Left colon (tissue), 2 donors: ENCODE measurements around the gene C10orf62. TPM values are rescaled to one million over a fixed set of nuclear protein-coding genes. Genes with fewer than 3 reads are reported as not detected.

Source experiments
- total RNA-seq, 2 donors: library from RNA; stranded (reverse); fragmentation: NEBNext Ultra II Directional; extraction: Animal tissue kit (Norgen Biotek cat#: 25700); gene quantifications; one replicate each; pipeline ENCODE4 v1.2.1, GENCODE V29; 2021
- donor health status: DM: no; HTN: no; CAD: no.
- donor health status: DM: yes; HTN: yes; CAD: no.

Gene C10orf62
- total RNA-seq, 2 donors from 2014 or later, result not detected

Other genes with a start within 250 kb of the C10orf62 start
- 10 to 100 TPM; 13.9 to 15.1 TPM for gene RRP12, start 188.4 kb upstream of the C10orf62 start, total RNA-seq
- 100 to 1,000 TPM; 216 to 249 TPM for gene PGAM1, start 163.5 kb upstream of the C10orf62 start, total RNA-seq
- gene EXOSC1, start 143.7 kb upstream of the C10orf62 start, total RNA-seq, result 10 to 100 TPM; 21.7 to 22.6 TPM
- 10 to 100 TPM; 29.1 to 31.5 TPM for gene ZDHHC16, start 143.5 kb upstream of the C10orf62 start, total RNA-seq
- gene MMS19, start 91.3 kb upstream of the C10orf62 start, total RNA-seq, result 10 to 100 TPM; 38.9 to 42.3 TPM
- gene UBTD1, start 90.8 kb upstream of the C10orf62 start, total RNA-seq, result 1 to 10 TPM; 1.8 to 2.4 TPM
- gene ANKRD2, start 16.9 kb upstream of the C10orf62 start, total RNA-seq, result not detected
- under 1 TPM in 1 of 2 donors, not detected in 1; 0.15 TPM for gene HOGA1, start 5.3 kb upstream of the C10orf62 start, total RNA-seq
- gene MORN4, start 43.8 kb downstream of the C10orf62 start, total RNA-seq, result 1 to 10 TPM; 1.3 to 1.6 TPM
- gene PI4K2A, start 51.0 kb downstream of the C10orf62 start, total RNA-seq, result 10 to 100 TPM in 1 of 2 donors, 1 to 10 TPM in 1; 9.4 to 13.0 TPM
- gene AVPI1, start 97.5 kb downstream of the C10orf62 start, total RNA-seq, result 10 to 100 TPM; 38.7 to 43.8 TPM
- gene MARVELD1, start 124.0 kb downstream of the C10orf62 start, total RNA-seq, result 10 to 100 TPM; 24.9 to 37.0 TPM
- gene ZFYVE27, start 147.4 kb downstream of the C10orf62 start, total RNA-seq, result 10 to 100 TPM; 52.1 to 57.6 TPM
- gene SFRP5, start 182.3 kb downstream of the C10orf62 start, total RNA-seq, result 1 to 10 TPM in 1 of 2 donors, under 1 TPM in 1; 0.82 to 1.2 TPM